HG02981 (cell line): ENCODE results near the gene GMPPB.
"Not testable (repeated sequence)": the region's sequence is repeated elsewhere in the genome, so short reads cannot be mapped to it uniquely, and the experiment has no call there.

Experiments
- ATAC-seq: cut with Tn5 transposase; IDR thresholded peaks from one replicate; pipeline ENCODE4 v1.9.1; 2021; ENCODE audit warnings: mild to moderate bottlenecking, moderate library complexity; ENCODE audit not compliant: unreplicated experiment

Gene GMPPB

DNA sequence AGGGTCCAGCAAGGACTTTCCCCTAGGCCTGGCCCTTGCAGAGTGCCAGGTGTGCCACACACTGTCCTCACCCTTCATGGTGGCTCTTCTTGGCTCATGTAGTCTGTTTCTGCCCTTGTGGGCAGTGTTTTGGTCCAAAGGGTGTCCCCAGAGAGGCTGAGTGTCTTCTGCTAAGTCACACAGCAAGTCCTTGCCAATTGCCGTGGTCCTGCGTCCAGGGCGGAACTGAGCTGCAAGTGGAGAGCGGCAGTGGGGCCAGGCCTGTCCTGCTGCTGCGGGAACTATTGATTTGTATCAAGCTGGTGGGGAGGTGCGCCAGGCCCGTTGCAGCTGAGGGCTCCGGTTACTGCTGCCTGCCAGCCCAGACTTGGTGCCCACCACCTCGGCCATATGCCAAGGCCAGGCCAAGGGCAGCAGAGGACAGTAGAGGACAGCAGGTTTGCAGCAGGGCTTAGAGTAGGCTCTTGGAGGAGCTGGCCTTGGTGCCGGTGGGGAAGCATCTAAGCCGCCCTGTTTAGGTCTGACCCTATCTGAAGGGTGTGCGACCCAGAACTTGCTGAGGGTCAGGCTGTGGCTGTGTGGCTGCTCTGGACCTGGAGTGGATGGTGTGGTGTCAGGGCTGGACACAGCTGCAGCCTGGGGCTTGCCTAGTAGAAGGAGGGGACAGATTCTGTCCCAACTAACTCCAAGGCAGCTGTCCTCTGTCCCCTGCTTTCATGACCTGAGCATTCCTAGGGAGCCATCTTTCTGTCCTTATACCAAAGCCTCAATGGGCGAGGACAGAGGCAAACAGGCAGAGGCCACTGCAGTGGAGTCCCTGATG lies 8.8 kb downstream of the GMPPB start:
- ATAC-seq, result no peak

DNA sequence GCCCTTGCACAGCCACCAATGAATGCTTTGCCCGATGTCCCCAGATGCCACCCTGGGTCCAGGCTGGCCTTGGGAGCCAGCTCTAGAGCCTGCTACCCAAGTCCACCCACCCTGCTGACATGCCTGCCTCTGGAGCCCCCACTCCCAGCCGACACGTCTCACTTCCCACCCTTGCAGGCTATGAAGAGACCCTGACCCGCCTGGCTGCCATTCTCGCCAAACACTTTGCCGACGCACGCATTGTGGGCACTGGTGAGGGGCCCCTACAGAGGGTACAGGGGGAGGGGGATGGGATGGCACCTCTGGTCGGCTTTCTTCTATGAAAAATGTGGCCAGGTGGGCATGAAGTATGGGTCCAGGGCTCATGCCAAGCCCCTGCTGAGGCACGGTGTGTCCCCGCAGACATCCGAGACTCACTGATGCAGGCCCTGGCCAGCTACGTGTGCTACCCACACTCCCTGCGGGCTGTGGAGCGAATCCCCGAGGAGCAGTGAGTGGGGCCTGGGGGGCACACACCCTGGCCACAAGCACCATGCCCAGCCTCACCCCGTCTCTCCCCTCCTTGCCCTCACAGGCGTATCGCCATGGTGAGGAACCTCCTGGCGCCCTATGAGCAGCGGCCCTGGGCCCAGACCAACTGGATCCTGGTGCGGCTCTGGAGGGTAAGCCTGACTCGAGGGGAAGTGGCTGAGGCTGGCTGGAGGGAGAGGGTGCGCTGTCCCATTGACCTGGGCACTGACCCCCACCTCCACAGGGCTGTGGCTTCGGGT lies 10.2 kb downstream of the GMPPB start:
- no peak for ATAC-seq

DNA sequence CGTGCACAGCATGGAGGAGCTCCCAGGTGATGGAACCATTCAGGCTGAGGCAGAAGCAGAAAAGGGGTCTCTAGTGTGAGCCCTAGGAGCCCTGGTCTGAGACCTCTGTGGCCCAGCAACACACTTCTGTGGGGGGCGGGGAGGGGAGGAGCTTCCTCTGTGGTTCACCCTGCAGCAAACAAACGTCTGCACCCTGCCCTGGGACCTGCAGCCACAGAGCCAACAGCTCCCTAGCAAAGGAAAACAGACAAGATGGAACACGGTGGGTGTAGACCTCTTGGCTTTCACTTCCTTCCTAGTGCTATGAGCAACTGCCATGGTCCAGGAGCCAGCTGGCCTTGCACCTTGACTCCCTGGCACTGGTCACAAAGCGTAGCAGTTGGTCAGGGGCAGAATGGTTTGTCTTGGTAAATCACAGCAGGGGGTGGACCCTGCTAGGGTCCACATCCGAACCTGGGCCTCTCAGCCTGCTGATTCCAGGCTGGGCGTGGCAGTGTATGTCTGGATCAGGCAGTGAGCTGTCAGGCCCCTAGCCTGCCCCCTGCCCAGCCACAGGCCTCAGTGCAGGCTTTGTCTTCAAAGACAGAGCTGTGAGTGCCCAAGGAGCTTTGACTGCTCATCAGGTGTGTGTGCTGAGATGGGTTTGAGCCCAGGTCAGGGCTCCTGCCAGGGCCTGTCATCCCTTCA lies 11.0 kb downstream of the GMPPB start:
- ATAC-seq, result no peak

DNA sequence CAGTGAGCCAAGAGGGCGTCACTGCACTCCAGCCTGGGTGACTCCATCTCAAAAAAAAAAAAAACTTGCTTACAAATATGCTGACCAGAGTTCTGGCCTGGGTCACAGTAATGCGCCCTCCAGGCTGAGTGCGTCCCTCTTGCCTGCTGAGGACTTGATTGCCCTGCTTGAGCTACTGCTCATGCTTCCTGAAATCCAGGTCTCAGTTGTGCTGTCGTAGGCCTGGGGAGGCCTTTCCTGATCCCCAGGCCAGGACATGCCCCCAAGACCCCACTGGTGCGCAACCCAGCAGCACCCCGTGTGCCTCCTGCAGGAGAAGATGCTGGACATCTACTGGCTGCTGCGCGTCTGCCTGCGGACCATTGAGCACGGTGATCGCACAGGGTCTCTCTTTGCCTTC lies 11.6 kb downstream of the GMPPB start:
- no peak for ATAC-seq

DNA sequence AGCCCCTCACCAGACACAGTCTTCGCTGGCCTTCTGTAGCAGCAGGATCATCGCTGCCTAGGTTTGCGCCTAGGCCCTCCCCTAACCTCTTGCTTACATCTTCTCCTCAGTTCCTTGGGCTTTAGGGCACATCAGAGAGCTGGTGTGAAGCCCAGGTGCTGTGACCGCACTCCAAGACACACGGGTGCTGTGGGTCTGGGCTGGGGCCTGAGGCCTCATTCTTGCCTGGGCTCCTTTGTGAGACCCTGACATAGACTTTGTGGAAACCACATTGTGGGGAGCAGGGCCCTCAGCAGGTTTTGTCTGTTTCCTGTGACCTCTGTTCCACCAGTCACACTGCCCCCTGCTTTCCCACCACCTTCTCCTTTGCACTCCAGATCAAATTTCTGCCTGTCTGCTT lies 12.3 kb downstream of the GMPPB start:
- no peak for ATAC-seq

DNA sequence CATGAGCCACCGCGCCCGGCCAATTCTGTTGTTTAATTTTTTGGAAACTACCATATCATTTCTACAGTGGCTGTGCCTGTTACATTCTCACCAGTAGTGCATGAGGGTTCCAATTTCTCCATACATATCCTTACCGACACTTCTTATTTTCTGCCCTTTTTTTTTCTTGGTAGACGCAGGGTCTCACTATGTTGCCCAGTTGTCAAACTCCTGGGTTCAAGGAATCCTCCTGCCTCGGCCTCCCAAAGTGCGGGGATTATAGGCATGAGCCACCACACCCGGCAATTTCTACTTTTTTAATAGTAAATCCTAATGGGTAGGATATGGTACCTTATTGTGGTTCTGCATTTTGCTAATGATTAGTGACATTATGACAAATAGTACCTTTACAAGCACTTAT lies 13.9 kb downstream of the GMPPB start:
- no peak for ATAC-seq

DNA sequence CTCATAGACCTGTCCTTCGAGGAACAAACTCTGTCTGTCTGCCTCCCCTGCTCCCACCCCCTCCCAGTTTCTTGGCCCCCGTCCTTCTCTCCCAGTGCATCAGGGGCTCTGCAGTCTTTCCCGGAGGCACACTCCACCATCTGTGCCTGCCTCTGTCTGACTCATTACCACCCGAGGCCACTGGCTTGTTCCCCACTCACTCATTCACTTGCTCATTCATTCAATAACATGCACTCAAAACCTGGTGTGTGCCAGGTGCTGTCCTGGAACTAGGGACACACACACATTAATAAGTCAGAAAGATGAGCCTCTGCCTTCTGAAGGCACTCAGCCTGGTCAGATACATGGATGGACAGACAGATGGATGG lies 16.7 kb downstream of the GMPPB start:
- no peak for ATAC-seq

DNA sequence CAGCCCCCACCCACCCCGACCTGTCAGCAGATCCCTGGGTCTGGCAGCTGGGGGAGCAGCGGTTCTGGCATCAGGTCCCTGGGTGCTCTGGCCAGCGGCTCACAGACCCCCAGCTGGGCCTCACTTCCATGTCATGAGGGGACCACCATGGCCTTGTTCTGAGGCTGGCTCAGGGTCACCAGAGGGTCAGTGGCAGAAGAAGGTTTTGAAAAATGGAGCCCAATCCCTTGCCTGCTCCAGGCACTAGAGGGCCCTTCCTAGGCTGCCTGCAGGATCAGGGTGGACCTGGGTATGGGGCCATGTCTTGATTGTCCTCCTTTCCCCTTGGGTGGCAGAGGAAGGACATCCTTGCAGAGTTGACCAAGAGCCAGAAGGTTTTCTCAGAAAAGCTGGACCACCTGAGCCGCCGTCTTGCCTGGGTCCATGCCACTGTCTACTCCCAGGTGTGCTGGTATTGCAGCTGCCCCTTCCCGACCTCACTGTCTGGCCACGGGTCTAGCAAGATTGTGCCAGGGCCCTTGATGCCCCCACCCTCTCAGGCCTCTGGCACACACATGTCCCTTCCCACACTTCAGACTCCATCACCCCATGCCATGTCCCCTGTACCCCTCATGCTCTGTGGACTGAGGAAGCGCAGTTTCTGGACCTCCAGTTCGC lies 17.2 kb downstream of the GMPPB start:
- no peak for ATAC-seq

DNA sequence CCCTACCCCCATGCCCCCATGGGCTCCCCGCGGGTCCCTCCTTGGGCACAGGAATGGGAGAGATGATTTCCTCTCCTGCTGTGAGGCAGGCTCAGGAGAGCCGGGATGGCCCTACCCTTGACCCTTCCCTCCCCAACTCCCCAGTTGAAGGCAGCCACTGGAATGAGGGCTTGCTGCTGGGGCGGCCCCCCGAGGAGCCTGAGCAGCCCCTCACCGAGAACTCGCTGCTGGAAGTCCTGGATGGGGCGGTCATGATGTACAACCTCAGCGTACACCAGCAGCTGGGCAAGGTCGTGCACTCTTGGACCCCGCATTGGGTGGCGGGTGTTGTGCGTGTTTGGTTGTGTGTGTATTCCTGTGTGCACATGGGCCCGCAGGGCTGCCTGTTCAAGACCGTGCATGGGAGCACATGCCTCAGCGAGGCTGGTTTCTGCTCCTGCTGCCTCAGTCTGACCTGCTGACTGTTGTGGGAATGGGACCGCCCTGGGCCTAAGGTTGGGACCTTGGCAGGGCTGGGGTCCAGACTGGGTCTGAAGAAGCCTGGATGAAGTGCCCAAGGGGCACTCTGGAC lies 18.3 kb downstream of the GMPPB start:
- ATAC-seq, result no peak

DNA sequence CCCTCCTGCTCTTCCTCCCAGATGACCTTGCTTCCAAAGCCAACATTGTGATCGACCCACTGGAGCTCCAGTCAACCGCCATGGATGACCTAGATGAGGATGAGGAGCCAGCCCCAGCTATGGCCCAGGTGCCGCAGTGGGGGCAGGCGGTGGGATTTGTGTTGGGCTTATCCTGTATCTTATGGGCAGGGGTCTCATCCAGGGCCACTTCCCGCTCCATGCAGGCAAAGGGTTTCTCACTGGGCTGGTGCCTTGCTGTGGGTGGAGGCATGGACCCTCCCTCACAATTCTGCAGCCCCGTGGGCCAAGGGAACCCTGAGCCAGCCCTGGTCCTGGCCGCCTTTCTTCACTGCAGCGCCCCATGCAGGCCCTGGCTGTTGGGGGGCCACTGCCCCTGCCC lies 19.1 kb downstream of the GMPPB start:
- no peak for ATAC-seq

DNA sequence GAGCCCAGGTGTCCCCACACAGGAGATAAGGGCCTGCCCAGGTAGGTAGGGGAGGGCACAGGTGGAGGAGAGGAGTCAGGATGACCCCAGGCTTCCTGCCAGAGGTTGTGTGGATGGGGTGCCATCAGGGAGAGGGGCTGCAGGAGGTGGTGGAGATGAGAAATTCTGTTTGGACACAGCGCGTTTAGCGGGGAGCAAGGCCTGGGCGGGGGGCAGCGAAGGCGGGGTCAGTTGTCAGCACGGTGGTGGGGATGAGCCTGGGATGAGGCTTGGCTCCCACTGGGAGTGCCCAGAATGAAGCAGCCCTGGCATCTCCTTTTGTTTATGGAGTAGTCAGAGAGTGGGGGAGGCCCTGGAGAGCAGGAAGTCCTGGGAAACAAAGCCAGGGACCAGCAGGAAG lies 19.8 kb downstream of the GMPPB start:
- no peak for ATAC-seq

DNA sequence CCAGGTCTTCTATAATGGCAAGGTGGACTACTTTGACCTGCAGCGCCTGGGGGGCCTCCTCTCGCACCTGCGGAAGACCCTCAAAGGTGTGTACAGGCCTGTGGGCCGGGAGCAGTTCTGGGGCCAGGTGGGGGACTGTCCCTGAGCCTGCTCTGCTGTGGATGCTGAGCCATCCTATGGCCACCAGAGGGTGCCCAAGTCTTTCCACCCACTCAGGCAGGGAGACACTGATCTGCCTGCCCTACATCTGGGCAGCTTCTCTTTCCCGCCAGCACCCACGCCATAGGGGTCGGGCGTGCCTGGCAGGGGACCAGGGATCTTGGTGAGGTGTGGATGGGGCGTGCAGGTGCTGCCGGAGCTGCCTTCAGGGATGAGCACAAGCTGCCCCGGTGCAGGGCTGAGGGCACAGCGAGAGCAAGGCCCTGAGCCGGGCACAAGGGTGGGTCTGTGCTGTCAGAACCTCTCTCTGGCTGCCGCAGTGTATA lies 20.3 kb downstream of the GMPPB start:
- ATAC-seq, result no peak

DNA sequence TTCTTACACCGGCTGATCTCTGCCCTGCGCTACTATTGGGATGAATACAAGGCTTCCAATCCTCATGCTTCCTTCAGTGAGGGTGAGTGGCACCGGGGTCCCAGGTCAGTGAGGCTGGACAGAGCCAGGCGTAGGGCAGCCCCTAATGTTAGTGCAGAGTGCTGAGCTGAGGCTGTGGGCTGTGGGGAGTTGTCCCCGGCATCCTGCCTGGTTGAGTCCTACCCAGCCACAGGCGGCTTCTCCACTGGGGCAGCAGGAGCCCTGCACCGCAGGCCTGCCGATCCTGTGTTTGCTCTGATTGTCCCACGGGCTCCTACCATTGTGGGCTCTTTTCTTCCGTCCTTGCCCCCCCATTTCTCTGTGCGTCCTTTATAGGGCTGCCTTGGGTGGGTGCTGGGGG lies 21.1 kb downstream of the GMPPB start:
- no peak for ATAC-seq

DNA sequence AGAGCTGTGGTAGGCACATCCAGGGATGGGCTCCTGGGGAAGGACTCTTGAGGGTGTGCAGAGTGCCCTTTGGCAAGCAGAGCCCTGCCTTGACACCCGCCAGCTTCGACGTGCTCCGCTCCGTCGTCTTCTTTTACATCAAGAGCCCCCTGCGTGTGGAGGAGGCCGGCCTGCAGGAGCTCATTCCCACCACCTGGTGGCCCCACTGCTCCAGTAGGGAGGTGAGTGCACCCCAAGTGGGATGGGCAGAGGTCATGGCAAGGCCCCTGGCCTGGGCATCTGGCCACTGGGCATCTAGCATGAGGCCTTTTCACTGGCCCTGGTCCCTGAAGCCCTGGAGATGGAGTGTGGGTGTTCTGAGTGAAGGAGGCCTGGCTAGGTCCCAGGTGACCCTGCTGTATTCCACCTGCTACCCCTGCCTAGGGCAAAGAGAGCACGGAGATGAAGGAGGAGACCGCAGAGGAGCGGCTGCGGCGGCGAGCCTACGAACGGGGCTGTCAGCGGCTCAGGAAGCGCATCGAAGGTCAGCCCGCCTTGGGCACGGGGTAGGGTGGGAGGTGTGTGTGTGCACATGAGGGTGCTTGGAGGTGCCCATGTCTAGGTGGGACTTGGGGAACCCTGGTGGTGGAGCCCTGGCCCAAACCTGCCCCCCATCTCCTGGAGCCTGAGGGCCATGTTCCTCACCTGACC lies 22.2 kb downstream of the GMPPB start:
- ATAC-seq, result no peak

DNA sequence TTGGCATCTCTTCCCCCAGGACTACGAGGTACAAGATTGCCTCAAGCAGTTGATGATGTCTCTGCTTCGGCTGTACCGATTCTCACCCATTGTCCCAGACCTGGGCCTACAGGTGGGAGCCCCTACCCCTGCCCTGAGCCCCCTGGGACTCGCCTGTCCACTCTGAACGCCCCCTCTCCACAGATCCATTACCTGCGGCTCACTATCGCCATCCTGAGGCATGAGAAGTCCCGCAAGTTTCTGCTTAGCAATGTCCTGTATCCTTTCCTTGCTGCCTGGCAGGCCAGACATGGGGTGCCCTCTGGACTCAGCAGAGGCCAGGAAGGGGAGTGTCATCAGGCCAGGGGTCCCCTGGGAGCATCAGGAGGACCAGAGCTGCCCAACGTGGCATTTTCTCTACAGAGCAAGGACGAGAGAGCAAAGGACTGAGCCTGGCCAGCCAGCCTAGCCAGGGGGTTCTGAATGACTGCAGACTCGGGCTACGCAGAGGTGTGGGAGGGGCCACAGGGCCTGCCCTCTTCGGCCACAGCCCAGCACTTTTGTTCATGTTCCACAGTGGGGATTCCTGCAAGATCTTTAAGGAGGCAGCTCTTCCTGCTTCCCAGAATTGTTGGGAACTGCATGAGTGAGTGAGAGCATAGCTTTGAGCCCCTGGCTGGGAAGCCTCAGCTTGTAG lies 23.2 kb downstream of the GMPPB start:
- no peak for ATAC-seq

DNA sequence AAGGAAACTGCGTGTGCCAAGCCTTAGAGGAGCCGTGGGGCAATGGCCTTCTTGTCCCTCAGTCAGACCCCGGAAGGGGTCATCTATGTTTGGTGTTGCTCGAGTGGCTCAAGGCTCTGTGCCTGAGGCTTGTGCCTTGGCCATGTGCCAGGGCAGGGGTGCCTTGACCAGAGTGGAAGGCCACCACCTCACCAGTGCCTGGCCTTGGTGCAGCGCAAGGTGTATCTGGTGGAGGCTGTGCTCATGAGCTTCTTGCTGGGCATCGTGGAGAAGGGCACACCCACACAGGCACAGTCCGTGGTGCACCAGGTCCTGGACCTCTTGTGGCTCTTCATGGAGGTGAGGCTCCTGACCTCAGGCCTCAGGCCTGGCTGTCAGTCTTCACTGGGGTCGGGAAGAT lies 23.7 kb downstream of the GMPPB start:
- ATAC-seq, result no peak

DNA sequence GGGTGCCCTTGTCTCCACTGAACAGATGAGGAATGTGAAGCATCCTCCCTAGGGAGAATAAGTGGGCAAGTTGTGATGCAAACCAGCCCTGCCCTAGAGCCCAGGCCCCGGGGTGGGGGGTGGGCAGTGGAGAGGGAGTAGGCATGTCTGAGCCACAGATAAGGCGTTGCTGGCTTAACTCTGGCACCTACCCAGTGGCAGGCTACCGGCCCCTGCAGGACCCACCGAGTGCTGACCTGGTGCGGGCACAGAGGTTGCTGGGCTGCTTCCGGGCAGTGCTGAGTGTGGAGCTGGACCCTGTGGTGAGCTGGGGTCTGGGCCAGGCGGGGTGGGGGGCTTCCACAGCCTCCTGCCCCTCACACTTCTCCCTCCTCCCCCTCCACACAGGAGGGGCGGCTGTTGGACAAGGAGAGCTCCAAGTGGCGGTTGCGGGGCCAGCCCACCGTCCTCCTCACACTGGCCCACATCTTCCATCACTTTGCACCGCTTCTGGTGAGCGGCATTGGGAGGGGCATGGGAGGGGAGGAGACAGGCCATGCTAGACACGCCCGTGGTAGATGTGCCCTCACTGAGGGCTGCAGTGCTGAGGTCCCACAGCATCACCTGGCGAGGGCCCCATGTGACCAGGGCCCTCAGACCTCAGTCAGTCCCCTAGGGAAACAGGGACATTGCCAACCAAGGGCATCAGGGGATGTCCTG lies 24.3 kb downstream of the GMPPB start:
- no peak for ATAC-seq

DNA sequence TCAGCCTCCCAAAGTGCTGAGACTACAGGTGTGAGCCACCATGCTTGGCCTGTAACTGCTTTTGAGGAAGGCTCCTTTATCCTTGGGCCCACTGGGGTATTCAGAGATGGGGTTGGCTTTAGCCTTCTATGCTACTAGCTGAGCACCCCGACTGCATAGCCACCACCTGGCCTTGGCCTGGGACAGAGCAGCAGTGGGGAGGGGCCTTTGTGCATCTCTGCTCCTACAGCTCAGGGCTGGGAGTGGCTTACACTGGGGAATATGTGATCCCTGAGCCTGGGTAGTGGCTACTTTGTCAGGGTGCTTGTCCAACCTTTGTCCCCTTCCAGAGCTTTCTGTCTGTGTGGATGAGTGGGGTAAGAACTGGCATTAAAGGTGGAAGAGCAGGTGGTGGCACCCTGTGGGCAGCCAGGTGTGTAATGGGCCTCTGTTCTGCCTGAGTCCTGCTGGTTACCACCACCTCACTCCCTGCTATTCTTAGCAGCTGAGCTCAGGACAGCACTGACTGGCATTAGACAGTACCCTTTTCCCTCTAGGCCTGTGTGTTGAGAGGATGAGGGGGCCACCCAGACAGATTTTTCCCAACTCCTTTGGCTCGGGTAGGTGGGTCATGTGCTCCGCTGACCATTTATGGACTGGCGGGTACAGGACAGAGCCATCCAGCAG lies 28.3 kb downstream of the GMPPB start:
- ATAC-seq, result not testable (repeated sequence)
